ENCODE measurements around the gene RTRAF.

GRCh38 chr14:52006361-52006760, 17.0 kb downstream of the RTRAF start:
- TF ChIP-seq CTCF (conservative IDR thresholded peaks at IDR 0.05 in 1 of 2, IDR thresholded peaks at IDR 0.05 in 1 of 2; ENCODE audit: extremely low read depth in 1 of 2, insufficient read depth in 1 of 2, low read depth in 1 of 2, low read length in 2 of 2) = no peak
- TF ChIP-seq EZH2 (IDR thresholded peaks at IDR 0.05; ENCODE audit: borderline replicate concordance, low read length) = no peak
